Panc1 (cell line): ENCODE data around the gene FAM53B. TPM values are rescaled to one million over a fixed set of nuclear protein-coding genes. Genes with fewer than 3 reads are reported as not detected.

ENCODE experiments used
- ATAC-seq: fragments of 200-7000 bp; cut with Tn5 transposase; 2 replicates; pipeline ENCODE4 v1.9.1; 2020; ENCODE audit warnings: mild to moderate bottlenecking, moderate library complexity
- BruUV-seq: library from RNA; stranded (reverse); fragments of 400-500 nt; replicated peaks from 2 replicates; lab custom pipeline; 2021; lab: Mats Ljungman, UMichigan
- CTCF ChIA-PET: fragments of 300-600 bp; sonication (Branson Sonifier 250); formaldehyde crosslinking; loops from one replicate; lab custom pipeline; 2022; ENCODE audit warnings: antibody characterized with exemption; lab: Charles Lee
- POLR2A ChIA-PET: fragments of 300-600 bp; sonication (Branson Sonifier 250); formaldehyde crosslinking; loops from one replicate; lab custom pipeline; 2022; ENCODE audit warnings: antibody characterized with exemption; lab: Charles Lee
- DNase-seq: peaks from one replicate; pipeline ENCODE4 v3.0.0-alpha.2; 2010; ENCODE audit warnings: low read depth, low spot score
- H3K27ac ChIP-seq: 2 replicates; pipeline ENCODE4 v1.5.1; 2011; ENCODE audit warnings: mild to moderate bottlenecking, low read length, inconsistent platforms
- H3K27me3 ChIP-seq: fragments of 200-500 bp; sonication (Bioruptor generic); 2 replicates; pipeline ENCODE4 v1.6.0; 2014; ENCODE audit warnings: low read length, inconsistent platforms; ENCODE audit not compliant: control insufficient read depth, insufficient read depth
- H3K36me3 ChIP-seq: fragments of 200-500 bp; sonication (Bioruptor generic); 2 replicates; pipeline ENCODE4 v1.5.1; 2014; ENCODE audit warnings: inconsistent platforms, mild to moderate bottlenecking, low read length, moderate library complexity; ENCODE audit not compliant: control insufficient read depth, insufficient read depth
- H3K4me1 ChIP-seq: 2 replicates; pipeline ENCODE4 v1.5.1; 2011; ENCODE audit warnings: inconsistent platforms, mild to moderate bottlenecking, low read length, moderate library complexity; ENCODE audit not compliant: control insufficient read depth, insufficient read depth
- H3K4me3 ChIP-seq, 2 experiments: 2 replicates each; pipeline ENCODE4 v1.5.1; 2011 to 2012; ENCODE audit warnings: low read depth in 2 of 2, low read length in 2 of 2, mild to moderate bottlenecking in 2 of 2, inconsistent platforms in 1 of 2, moderate library complexity in 1 of 2
- H3K9me3 ChIP-seq: fragments of 200-500 bp; sonication (Bioruptor generic); 2 replicates; pipeline ENCODE4 v1.5.1; 2014; ENCODE audit warnings: low read depth, mild to moderate bottlenecking, inconsistent platforms, low read length, moderate library complexity; ENCODE audit not compliant: control insufficient read depth, insufficient read depth
- CTCF ChIP-seq: fragments of 450-650 bp; IDR thresholded peaks from 2 replicates; pipeline ENCODE4 v1.5.1; 2017; ENCODE audit warnings: mild to moderate bottlenecking
- POLR2AphosphoS5 ChIP-seq: IDR thresholded peaks from 2 replicates; pipeline ENCODE4 v1.6.1; 2012; ENCODE audit warnings: mild to moderate bottlenecking, low read depth, low read length, moderate library complexity
- SIN3A ChIP-seq: IDR thresholded peaks from 2 replicates; pipeline ENCODE4 v1.6.1; 2012; ENCODE audit warnings: low read depth, mild to moderate bottlenecking, low read length, moderate library complexity, borderline replicate concordance; ENCODE audit not compliant: insufficient read depth
- in situ Hi-C: cut with HindIII; loops from 2 replicates; pipeline ENCODE4 v1.10.0; 2016; ENCODE audit warnings: low sequenced_read_pairs, low pct_unique_long_range_greater_than_20kb
- intact Hi-C: fragments of 100-400 bp; cut with micrococcal nuclease; formaldehyde crosslinking; loops from one replicate; pipeline ENCODE4 v1.10.0; 2022; ENCODE audit not compliant: unreplicated experiment
- total RNA-seq: library from RNA; stranded (reverse); gene quantifications from one replicate; pipeline ENCODE4 v1.2.1, GENCODE V29; 2021; ENCODE audit not compliant: unreplicated experiment
- TF ChIP-seq, protein P1 (sequence below), 2 experiments: IDR thresholded peaks; 2 replicates each; pipeline ENCODE4 v1.6.1; 2011 to 2012; ENCODE audit warnings: low read depth in 2 of 2, control low read depth in 1 of 2, low read length in 1 of 2, mild to moderate bottlenecking in 1 of 2, moderate library complexity in 1 of 2; ENCODE audit not compliant: insufficient read depth in 1 of 2

The FAM53B gene
- total RNA-seq, 1 experiment from 2014 or later: 42.5 TPM

GRCh38 chr10:124665091-124665490, 79.1 kb downstream of the FAM53B start:
- in situ Hi-C loops (no loop called here), intact Hi-C loops (no loop called here)
- CTCF ChIA-PET: no interaction called here
- Histone ChIP-seq H3K4me3 (no peak overlapping the region), H3K36me3 (0 out of 2 replicates have a peak, but pooled peaks cover 2% of the 10 kb centered on the region), H3K9me3 (no peaks in the 10 kb centered on the region), H3K27ac (no peak overlapping the region), H3K4me1 (no peaks in the 10 kb centered on the region), H3K27me3 (no peaks in the 10 kb centered on the region)
- POLR2A ChIA-PET: no interaction called here
- no TSS peak for BruUV-seq
- ATAC-seq: no peak
- DNase-seq: no peak
- TF ChIP-seq SIN3A: no peak
- TF ChIP-seq, protein P1, sequence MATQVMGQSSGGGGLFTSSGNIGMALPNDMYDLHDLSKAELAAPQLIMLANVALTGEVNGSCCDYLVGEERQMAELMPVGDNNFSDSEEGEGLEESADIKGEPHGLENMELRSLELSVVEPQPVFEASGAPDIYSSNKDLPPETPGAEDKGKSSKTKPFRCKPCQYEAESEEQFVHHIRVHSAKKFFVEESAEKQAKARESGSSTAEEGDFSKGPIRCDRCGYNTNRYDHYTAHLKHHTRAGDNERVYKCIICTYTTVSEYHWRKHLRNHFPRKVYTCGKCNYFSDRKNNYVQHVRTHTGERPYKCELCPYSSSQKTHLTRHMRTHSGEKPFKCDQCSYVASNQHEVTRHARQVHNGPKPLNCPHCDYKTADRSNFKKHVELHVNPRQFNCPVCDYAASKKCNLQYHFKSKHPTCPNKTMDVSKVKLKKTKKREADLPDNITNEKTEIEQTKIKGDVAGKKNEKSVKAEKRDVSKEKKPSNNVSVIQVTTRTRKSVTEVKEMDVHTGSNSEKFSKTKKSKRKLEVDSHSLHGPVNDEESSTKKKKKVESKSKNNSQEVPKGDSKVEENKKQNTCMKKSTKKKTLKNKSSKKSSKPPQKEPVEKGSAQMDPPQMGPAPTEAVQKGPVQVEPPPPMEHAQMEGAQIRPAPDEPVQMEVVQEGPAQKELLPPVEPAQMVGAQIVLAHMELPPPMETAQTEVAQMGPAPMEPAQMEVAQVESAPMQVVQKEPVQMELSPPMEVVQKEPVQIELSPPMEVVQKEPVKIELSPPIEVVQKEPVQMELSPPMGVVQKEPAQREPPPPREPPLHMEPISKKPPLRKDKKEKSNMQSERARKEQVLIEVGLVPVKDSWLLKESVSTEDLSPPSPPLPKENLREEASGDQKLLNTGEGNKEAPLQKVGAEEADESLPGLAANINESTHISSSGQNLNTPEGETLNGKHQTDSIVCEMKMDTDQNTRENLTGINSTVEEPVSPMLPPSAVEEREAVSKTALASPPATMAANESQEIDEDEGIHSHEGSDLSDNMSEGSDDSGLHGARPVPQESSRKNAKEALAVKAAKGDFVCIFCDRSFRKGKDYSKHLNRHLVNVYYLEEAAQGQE (IDR thresholded peaks at IDR 0.05; ENCODE audit: insufficient read depth in 1 of 2, low read depth in 2 of 2, low read length in 1 of 2): no peak
- no peak for TF ChIP-seq POLR2AphosphoS5
- no peak for TF ChIP-seq CTCF

- no peaks in the 10 kb centered on the region for H3K9me3 ChIP-seq
Measured at GRCh38 chr10:124663766-124664360, 80.3 kb downstream of the FAM53B start.

More at GRCh38 chr10:124663766-124664360, 80.3 kb downstream of the FAM53B start:
- H3K4me3 ChIP-seq: no peak overlapping the region
- BruUV-seq: no TSS peak
- in situ Hi-C loops: no loop called here
- ATAC-seq (no peak), DNase-seq (no peak)
- POLR2A ChIA-PET: no interaction called here
- CTCF ChIA-PET: no interaction called here
- H3K27ac ChIP-seq: no peak overlapping the region
- H3K27me3 ChIP-seq: no peaks in the 10 kb centered on the region
- TF ChIP-seq CTCF (no peak), SIN3A (no peak), POLR2AphosphoS5 (no peak)
- TF ChIP-seq, protein P1 (IDR thresholded peaks at IDR 0.05; ENCODE audit: insufficient read depth in 1 of 2, low read depth in 2 of 2, low read length in 1 of 2): no peak
- H3K36me3 ChIP-seq: 0 out of 2 replicates have a peak, but pooled peaks cover 2% of the 10 kb centered on the region
- intact Hi-C loops: no loop called here
- H3K4me1 ChIP-seq: no peaks in the 10 kb centered on the region
